ENCODE measurements around the gene KRTAP9-7. TPM values are rescaled to one million over a fixed set of nuclear protein-coding genes. Genes with fewer than 3 reads are reported as not detected.
A peak's percentile ranks its signal among the peaks of the same experiment; 100 is the strongest.

Gene KRTAP9-7
- total and polyA plus RNA-seq, 2 experiments from 2014 or later: not detected

DNA sequence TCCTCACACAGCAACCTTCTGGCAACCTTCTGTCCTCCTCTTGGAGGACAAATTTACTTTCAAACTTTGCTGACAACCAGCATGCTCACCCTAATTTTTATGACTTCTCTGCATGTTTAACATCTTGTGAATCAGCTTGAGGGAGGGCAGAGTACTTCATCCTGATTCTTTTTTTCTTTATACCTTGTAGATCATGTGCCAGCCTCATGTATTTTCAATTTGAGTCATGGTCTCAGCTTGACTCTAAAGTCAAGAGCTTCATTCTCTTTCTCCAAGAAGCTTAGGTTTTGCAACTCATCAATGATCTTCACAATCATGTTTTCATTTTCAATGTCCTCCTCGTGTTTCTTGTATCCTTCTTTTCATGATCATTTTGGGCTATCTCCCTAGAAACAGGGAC lies 3.6 kb upstream of the KRTAP9-7 start:
- no peak overlapping the region for H2AFZ ChIP-seq
- no peaks in the 10 kb centered on the region for H3K9me3 ChIP-seq (ENCODE audit: low read depth)
- H3K27ac ChIP-seq: no peak overlapping the region
- no peaks in the 10 kb centered on the region for H3K36me3 ChIP-seq (replicated peaks; ENCODE audit: insufficient read depth, low read depth)
- no peaks in the 10 kb centered on the region for H3K79me2 ChIP-seq
- H4K20me1 ChIP-seq (ENCODE audit: insufficient read depth, poor library complexity, severe bottlenecking): no peaks in the 10 kb centered on the region
- H3K9me2 ChIP-seq (replicated peaks; ENCODE audit: insufficient read depth): no peaks in the 10 kb centered on the region
- no peak for DNase-seq (ENCODE audit: low spot score)
- peaks cover 5% of the 10 kb centered on the region for H3K27me3 ChIP-seq
- H3K4me2 ChIP-seq: no peak overlapping the region
- WGBS (ENCODE audit: low lambda C conversion rate, missing lambda C conversion rate): no CpG with 5 or more reads among the region's 1 CpG
- TF ChIP-seq, protein P1, sequence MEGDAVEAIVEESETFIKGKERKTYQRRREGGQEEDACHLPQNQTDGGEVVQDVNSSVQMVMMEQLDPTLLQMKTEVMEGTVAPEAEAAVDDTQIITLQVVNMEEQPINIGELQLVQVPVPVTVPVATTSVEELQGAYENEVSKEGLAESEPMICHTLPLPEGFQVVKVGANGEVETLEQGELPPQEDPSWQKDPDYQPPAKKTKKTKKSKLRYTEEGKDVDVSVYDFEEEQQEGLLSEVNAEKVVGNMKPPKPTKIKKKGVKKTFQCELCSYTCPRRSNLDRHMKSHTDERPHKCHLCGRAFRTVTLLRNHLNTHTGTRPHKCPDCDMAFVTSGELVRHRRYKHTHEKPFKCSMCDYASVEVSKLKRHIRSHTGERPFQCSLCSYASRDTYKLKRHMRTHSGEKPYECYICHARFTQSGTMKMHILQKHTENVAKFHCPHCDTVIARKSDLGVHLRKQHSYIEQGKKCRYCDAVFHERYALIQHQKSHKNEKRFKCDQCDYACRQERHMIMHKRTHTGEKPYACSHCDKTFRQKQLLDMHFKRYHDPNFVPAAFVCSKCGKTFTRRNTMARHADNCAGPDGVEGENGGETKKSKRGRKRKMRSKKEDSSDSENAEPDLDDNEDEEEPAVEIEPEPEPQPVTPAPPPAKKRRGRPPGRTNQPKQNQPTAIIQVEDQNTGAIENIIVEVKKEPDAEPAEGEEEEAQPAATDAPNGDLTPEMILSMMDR (IDR thresholded peaks at IDR 0.05; ENCODE audit: poor library complexity): no peak
- TF ChIP-seq EZH2 (IDR thresholded peaks at IDR 0.05; ENCODE audit: borderline replicate concordance) (no peak), EZH2phosphoT487 (IDR thresholded peaks at IDR 0.05; ENCODE audit: low read depth, severe bottlenecking, unreplicated experiment) (no peak)
- H3K4me1 ChIP-seq (ENCODE audit: insufficient read depth): no peaks in the 10 kb centered on the region
- no peak overlapping the region for H3K4me3 ChIP-seq

DNA sequence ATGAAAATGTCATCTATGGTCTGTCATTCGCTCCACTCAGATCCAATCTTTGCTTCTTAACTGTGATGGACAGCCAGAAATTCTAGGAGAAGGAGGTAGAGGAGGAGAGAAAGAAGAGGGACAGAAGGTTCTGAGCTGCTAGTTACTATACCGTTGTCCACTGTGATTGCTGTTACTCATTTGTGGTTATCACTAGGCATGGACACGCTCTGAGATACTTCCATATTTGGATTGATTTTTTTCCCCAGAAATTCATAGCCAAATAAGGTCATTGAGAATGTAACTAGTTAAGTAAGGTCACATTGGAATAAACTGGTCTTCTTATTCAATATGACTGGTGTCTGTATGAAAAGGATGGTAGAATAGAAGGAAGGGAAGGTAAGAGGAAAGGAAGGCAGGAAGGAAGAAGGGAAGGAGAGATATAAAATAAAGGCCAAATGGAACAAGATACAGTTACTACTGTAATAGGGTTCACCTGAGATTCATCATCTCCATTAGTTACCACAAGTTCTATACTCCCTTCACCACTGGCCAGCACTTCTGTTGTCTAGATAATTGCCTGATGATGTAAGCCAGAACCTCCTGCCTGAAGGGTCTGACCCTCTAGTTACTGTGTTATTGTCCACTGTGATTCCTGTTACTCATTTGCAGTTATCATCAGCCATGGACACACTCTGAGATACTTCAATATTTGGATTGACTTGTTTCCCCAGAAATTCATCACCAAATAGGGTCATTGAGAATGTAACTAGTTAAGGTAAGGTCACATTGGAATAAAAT lies 2.9 kb downstream of the KRTAP9-7 start:
- Histone ChIP-seq H3K27me3 (peaks cover 7% of the 10 kb centered on the region), H4K20me1 (ENCODE audit: insufficient read depth, poor library complexity, severe bottlenecking) (no peaks in the 10 kb centered on the region), H3K4me3 (no peak overlapping the region), H3K4me1 (ENCODE audit: insufficient read depth) (no peaks in the 10 kb centered on the region), H3K9me2 (replicated peaks; ENCODE audit: insufficient read depth) (no peaks in the 10 kb centered on the region), H2AFZ (no peak overlapping the region), H3K4me2 (no peak overlapping the region), H3K79me2 (no peaks in the 10 kb centered on the region), H3K27ac (no peak overlapping the region), H3K36me3 (replicated peaks; ENCODE audit: insufficient read depth, low read depth) (no peaks in the 10 kb centered on the region), H3K9me3 (ENCODE audit: low read depth) (no peaks in the 10 kb centered on the region)
- TF ChIP-seq EZH2phosphoT487 (IDR thresholded peaks at IDR 0.05; ENCODE audit: low read depth, severe bottlenecking, unreplicated experiment) (no peak), EZH2 (IDR thresholded peaks at IDR 0.05; ENCODE audit: borderline replicate concordance) (no peak)
- TF ChIP-seq, protein P1 (IDR thresholded peaks at IDR 0.05; ENCODE audit: poor library complexity): no peak
- peak; percentile 1 for DNase-seq (ENCODE audit: low spot score)
- 89% methylated on average over 3 of the region's 3 CpGs for WGBS (ENCODE audit: low lambda C conversion rate, missing lambda C conversion rate)

DNA sequence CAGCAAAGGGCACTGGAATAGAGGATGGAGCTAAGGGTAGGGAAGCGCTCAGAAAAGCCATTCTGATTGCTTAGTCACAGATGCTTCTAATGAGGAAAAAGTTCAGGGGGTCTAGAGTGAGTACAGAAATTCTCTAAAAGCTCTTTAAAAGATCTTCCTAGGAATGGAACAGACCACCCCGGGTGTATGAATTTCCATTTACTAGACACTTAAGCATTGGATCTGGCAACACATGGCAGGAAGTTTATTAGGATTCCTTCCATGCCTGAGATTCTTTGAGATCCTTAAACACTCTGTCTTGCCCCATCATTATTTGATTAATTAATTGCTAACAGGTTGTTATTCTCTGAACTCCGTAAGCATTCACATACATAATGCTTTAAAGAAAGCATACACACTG lies 8.5 kb downstream of the KRTAP9-7 start:
- DNase-seq (ENCODE audit: low spot score): peak; percentile 1
- Histone ChIP-seq H3K27ac (no peak overlapping the region), H3K4me2 (no peak overlapping the region), H4K20me1 (ENCODE audit: insufficient read depth, poor library complexity, severe bottlenecking) (no peaks in the 10 kb centered on the region), H3K9me3 (ENCODE audit: low read depth) (no peaks in the 10 kb centered on the region), H3K9me2 (replicated peaks; ENCODE audit: insufficient read depth) (no peaks in the 10 kb centered on the region), H3K27me3 (no peaks in the 10 kb centered on the region), H3K36me3 (replicated peaks; ENCODE audit: insufficient read depth, low read depth) (no peaks in the 10 kb centered on the region), H3K4me1 (ENCODE audit: insufficient read depth) (no peaks in the 10 kb centered on the region), H2AFZ (no peak overlapping the region), H3K79me2 (no peaks in the 10 kb centered on the region), H3K4me3 (no peak overlapping the region)
- 36% methylated on average over 3 of the region's 3 CpGs for WGBS (ENCODE audit: low lambda C conversion rate, missing lambda C conversion rate)
- TF ChIP-seq EZH2 (IDR thresholded peaks at IDR 0.05; ENCODE audit: borderline replicate concordance): no peak
- TF ChIP-seq EZH2phosphoT487 (IDR thresholded peaks at IDR 0.05; ENCODE audit: low read depth, severe bottlenecking, unreplicated experiment): no peak
- TF ChIP-seq, protein P1 (IDR thresholded peaks at IDR 0.05; ENCODE audit: poor library complexity): no peak
